ENCODE measurements around the gene KCNN3. TPM values are rescaled to one million over a fixed set of nuclear protein-coding genes. Genes with fewer than 3 reads are reported as not detected.

KCNN3 gene
- total and polyA plus RNA-seq, 2 donors: 1.5 to 16.6 TPM

DNA sequence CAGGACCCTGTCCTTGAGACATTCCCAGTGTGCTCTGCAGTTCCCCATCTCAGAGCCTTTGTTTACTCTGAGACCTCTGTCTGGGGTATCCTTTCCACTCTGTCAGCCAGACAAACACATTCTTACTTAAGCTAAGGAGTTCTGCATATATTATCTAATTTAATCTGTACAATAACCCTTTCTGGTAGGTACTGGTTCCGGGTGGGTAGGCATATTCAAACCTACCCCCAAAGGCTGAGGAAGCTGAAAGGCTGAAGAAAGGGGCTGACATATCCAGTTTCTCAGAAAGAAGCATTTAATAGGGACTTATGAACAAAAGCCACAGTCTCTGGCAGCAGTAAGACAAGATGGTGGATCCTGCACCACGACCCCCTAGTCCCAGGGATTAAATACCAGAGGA is 53.1 kb downstream of the KCNN3 start:
- Histone ChIP-seq H3K36me3 (ENCODE audit: insufficient read depth) (no peaks in the 10 kb centered on the region), H3K27ac (ENCODE audit: low read depth) (no peak overlapping the region), H3K4me3 (ENCODE audit: low read depth, low read length) (no peak overlapping the region), H3K4me1 (ENCODE audit: insufficient read depth) (no peaks in the 10 kb centered on the region)
- 87% methylated on average over 2 of the region's 2 CpGs for WGBS
- DNase-seq (ENCODE audit: extremely low spot score): no peak

GRCh38 chr1:154816369-154816768 is 53.7 kb downstream of the KCNN3 start:
- Histone ChIP-seq H3K36me3 (ENCODE audit: insufficient read depth) (no peaks in the 10 kb centered on the region), H3K4me1 (ENCODE audit: insufficient read depth) (no peaks in the 10 kb centered on the region), H3K27ac (ENCODE audit: low read depth) (no peak overlapping the region), H3K4me3 (ENCODE audit: low read depth, low read length) (no peak overlapping the region)
- DNase-seq (ENCODE audit: extremely low spot score): no peak
- WGBS: 62% methylated on average over 6 of the region's 6 CpGs

GRCh38 chr1:154813846-154814505 is 56.1 kb downstream of the KCNN3 start:
- WGBS: 78% methylated on average over 8 of the region's 8 CpGs
- DNase-seq (ENCODE audit: extremely low spot score): no peak
- no peak overlapping the region for H3K4me3 ChIP-seq (ENCODE audit: low read depth, low read length)
- H3K4me1 ChIP-seq (ENCODE audit: insufficient read depth): no peaks in the 10 kb centered on the region
- H3K27ac ChIP-seq (ENCODE audit: low read depth): no peak overlapping the region
- H3K36me3 ChIP-seq (ENCODE audit: insufficient read depth): no peaks in the 10 kb centered on the region

DNA sequence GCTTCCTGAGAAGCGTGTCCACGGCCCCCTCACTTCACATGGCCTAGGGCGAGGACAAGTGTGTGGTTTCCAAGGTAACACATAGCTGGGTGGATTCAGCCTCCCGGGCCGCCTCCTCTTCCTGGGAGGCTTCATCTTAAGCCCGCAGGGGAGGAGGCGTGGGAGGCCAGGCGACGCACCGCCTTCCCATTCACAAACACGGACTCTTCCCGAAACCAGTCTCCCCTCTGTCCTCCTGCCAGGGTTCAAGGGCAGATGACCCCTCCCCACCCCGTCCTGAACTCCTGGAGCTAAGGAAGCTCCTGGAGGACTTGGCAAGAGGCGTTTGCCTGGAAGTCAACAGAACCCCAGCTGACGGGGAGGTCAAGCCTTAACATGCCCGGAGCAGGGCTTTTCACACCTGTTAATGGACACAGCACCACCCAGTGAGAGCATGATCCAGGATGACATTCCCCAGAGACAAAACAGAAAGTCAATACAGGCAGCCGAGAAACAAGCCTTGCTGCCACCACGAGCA is 56.7 kb downstream of the KCNN3 start:
- no peaks in the 10 kb centered on the region for H3K36me3 ChIP-seq (ENCODE audit: insufficient read depth)
- no peak overlapping the region for H3K27ac ChIP-seq (ENCODE audit: low read depth)
- H3K4me3 ChIP-seq (ENCODE audit: low read depth, low read length): no peak overlapping the region
- WGBS: 50% methylated on average over 18 of the region's 18 CpGs
- peak; percentile 43 for DNase-seq (ENCODE audit: extremely low spot score)
- H3K4me1 ChIP-seq (ENCODE audit: insufficient read depth): no peaks in the 10 kb centered on the region

- WGBS: 81% methylated on average over 3 of the region's 3 CpGs
Measured at GRCh38 chr1:154812877-154813276, 57.2 kb downstream of the KCNN3 start.

GRCh38 chr1:154810571-154810970 is 59.5 kb downstream of the KCNN3 start:
- no peaks in the 10 kb centered on the region for H3K4me1 ChIP-seq (ENCODE audit: insufficient read depth)
- H3K27ac ChIP-seq (ENCODE audit: low read depth): no peak overlapping the region
- no peak for DNase-seq (ENCODE audit: extremely low spot score)

More at GRCh38 chr1:154812877-154813276, 57.2 kb downstream of the KCNN3 start:
- H3K27ac ChIP-seq (ENCODE audit: low read depth): no peak overlapping the region
- H3K4me1 ChIP-seq (ENCODE audit: insufficient read depth): no peaks in the 10 kb centered on the region
- DNase-seq (ENCODE audit: extremely low spot score): no peak
- no peaks in the 10 kb centered on the region for H3K36me3 ChIP-seq (ENCODE audit: insufficient read depth)
- no peak overlapping the region for H3K4me3 ChIP-seq (ENCODE audit: low read depth, low read length)

DNA sequence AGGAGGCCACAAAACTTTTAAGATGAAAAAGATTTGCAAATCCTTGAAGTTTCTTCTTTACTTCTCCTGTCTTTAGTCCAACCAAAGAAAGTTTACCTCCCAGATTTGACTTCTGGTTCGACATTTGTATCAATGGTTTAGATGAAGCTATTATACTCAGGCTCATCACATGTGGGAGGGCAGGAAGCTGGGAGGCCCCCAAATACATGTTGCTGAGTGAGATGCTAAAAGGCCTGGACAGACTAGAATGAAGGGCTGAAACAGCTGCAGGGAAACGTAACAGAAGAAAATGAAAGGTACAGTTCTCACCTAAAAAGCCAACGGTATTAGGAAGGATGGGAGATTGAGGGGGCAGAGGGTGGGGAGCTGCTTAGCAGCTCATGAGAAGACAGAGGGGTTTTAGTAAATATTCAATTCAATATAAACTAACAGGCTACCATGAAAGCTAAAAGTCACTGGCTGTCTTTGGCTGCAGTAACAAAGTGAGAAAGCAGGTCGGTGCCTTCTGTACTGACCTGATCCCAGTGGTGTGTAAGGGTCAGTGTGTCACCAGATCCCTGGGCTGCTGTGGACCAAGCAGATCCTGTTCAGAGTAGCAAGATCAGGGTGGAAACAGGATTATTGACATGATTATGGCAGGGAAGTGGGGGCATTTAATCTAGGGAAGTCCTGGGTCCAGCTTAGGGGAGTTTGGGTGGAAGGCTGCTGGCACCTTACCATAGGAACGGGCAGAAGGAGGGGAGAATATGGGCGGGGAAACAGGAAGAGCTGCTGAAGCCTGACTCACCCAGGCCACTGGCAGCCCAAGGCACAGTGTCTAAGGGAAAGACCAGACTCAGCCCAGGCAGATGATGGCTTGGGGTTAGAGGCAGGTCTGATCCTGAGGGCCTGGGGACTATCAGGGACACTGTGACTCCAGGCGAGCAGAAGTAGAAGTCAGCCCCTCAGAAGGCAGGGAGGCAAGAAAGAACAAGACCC is 60.4 kb downstream of the KCNN3 start:
- no peak overlapping the region for H3K4me3 ChIP-seq (ENCODE audit: low read depth, low read length)

More at GRCh38 chr1:154810571-154810970, 59.5 kb downstream of the KCNN3 start:
- WGBS: 88% methylated on average over 1 of the region's 1 CpG
- H3K4me3 ChIP-seq (ENCODE audit: low read depth, low read length): no peak overlapping the region
- no peaks in the 10 kb centered on the region for H3K36me3 ChIP-seq (ENCODE audit: insufficient read depth)

GRCh38 chr1:154808909-154809262 is 61.2 kb downstream of the KCNN3 start:
- Histone ChIP-seq H3K36me3 (ENCODE audit: insufficient read depth) (no peaks in the 10 kb centered on the region), H3K4me3 (ENCODE audit: low read depth, low read length) (no peak overlapping the region), H3K4me1 (ENCODE audit: insufficient read depth) (no peaks in the 10 kb centered on the region), H3K27ac (ENCODE audit: low read depth) (peak overlapping the region; percentile 31)
- WGBS: 59% methylated on average over 17 of the region's 17 CpGs
- no peak for DNase-seq (ENCODE audit: extremely low spot score)

More for the DNA sequence above, 60.4 kb downstream of the KCNN3 start:
- no peaks in the 10 kb centered on the region for H3K4me1 ChIP-seq (ENCODE audit: insufficient read depth)
- 66% methylated on average over 7 of the region's 7 CpGs for WGBS
- no peak for DNase-seq (ENCODE audit: extremely low spot score)
- no peaks in the 10 kb centered on the region for H3K36me3 ChIP-seq (ENCODE audit: insufficient read depth)
- no peak overlapping the region for H3K27ac ChIP-seq (ENCODE audit: low read depth)

- WGBS: 71% methylated on average over 12 of the region's 12 CpGs
- H3K4me1 ChIP-seq (ENCODE audit: insufficient read depth): no peaks in the 10 kb centered on the region
- no peaks in the 10 kb centered on the region for H3K36me3 ChIP-seq (ENCODE audit: insufficient read depth)
- DNase-seq (ENCODE audit: extremely low spot score): no peak
- H3K27ac ChIP-seq (ENCODE audit: low read depth): no peak overlapping the region
- H3K4me3 ChIP-seq (ENCODE audit: low read depth, low read length): no peak overlapping the region
Measured at GRCh38 chr1:154808261-154808908, 61.7 kb downstream of the KCNN3 start.

DNA sequence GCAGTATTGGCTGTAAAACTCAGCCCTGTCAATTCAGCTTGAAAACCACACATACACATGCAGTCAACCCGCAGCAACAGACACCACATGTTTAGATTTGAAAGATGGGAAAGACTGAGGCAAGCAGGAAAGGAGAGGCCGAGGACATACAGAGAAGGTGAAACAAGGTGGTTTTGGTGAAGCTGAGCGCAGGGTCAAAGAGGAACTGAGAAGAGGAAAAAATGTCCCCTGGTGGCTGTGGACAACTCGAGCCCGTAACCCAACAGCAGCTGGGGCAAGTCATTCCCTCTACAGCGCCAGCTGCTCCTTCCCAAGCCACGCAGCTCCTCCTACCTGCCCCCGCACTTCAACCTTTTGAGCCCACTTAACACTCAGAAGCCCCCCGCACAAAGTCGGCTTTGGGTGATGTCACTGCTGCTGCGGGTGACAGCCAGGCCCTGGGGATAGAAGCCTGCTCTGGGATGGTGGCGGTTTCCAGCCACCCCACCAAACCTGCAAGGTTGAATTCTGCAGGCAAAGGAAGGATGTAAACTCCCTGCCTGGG is 63.0 kb downstream of the KCNN3 start:
- no peaks in the 10 kb centered on the region for H3K4me1 ChIP-seq (ENCODE audit: insufficient read depth)
- H3K4me3 ChIP-seq (ENCODE audit: low read depth, low read length): no peak overlapping the region
- 71% methylated on average over 12 of the region's 12 CpGs for WGBS
- no peaks in the 10 kb centered on the region for H3K36me3 ChIP-seq (ENCODE audit: insufficient read depth)
- no peak for DNase-seq (ENCODE audit: extremely low spot score)
- H3K27ac ChIP-seq (ENCODE audit: low read depth): no peak overlapping the region

GRCh38 chr1:154806333-154806732 is 63.7 kb downstream of the KCNN3 start:
- no peaks in the 10 kb centered on the region for H3K36me3 ChIP-seq (ENCODE audit: insufficient read depth)
- WGBS: 63% methylated on average over 3 of the region's 3 CpGs
- no peak overlapping the region for H3K4me3 ChIP-seq (ENCODE audit: low read depth, low read length)
- no peak for DNase-seq (ENCODE audit: extremely low spot score)
- no peak overlapping the region for H3K27ac ChIP-seq (ENCODE audit: low read depth)
- no peaks in the 10 kb centered on the region for H3K4me1 ChIP-seq (ENCODE audit: insufficient read depth)

GRCh38 chr1:154802982-154803920 is 66.8 kb downstream of the KCNN3 start:
- Histone ChIP-seq H3K4me1 (ENCODE audit: insufficient read depth) (no peaks in the 10 kb centered on the region), H3K27ac (ENCODE audit: low read depth) (no peak overlapping the region)

More at GRCh38 chr1:154802982-154803920, 66.8 kb downstream of the KCNN3 start:
- Histone ChIP-seq H3K4me3 (ENCODE audit: low read depth, low read length) (no peak overlapping the region), H3K36me3 (ENCODE audit: insufficient read depth) (no peaks in the 10 kb centered on the region)
- WGBS: 66% methylated on average over 8 of the region's 8 CpGs
- DNase-seq (ENCODE audit: extremely low spot score): no peak
